Heart right ventricle (tissue), 16 donors: ENCODE results near the gene KLHDC8B. TPM values are rescaled to one million over a fixed set of nuclear protein-coding genes. Genes with fewer than 3 reads are reported as not detected.
A peak's percentile ranks its signal among the peaks of the same experiment; 100 is the strongest.

Experiments used
- ATAC-seq, 8 donors: fragments of 200-7000 bp; cut with Tn5 transposase; one replicate each; pipeline ENCODE4 v1.9.1; 2020; ENCODE audit warnings: mild to moderate bottlenecking in 8 of 8, moderate library complexity in 8 of 8, moderate number of reproducible peaks in 1 of 8
- DNase-seq, 2 donors: peaks; one replicate each; pipeline ENCODE4 v3.0.0-alpha.2; 2020
- H3K27ac ChIP-seq, 10 donors: fragments of 200-600 bp; sonication (generic) in 2 of 10; one replicate each; pipeline versions ENCODE4 v1.5.0 to v1.8.0; 2020 to 2022; ENCODE audit warnings: mild to moderate bottlenecking in 3 of 10
- H3K27me3 ChIP-seq, 7 donors: fragments of 200-600 bp; one replicate each; pipeline ENCODE4 v1.8.0; 2021 to 2022; ENCODE audit warnings: mild to moderate bottlenecking in 2 of 7
- H3K36me3 ChIP-seq, 9 donors: fragments of 200-600 bp; sonication (generic) in 1 of 9; one replicate each; pipeline versions ENCODE4 v1.5.0 to v1.8.0; 2020 to 2022; ENCODE audit warnings: mild to moderate bottlenecking in 2 of 9
- H3K4me1 ChIP-seq, 9 donors: fragments of 200-600 bp; sonication (generic) in 1 of 9; one replicate each; pipeline versions ENCODE4 v1.5.0 to v1.8.0; 2020 to 2022; ENCODE audit warnings: mild to moderate bottlenecking in 4 of 9
- H3K4me3 ChIP-seq, 10 donors: fragments of 200-600 bp; sonication (generic) in 2 of 10; one replicate each; pipeline versions ENCODE4 v1.5.0 to v1.8.0; 2020 to 2022; ENCODE audit warnings: mild to moderate bottlenecking in 7 of 10, moderate library complexity in 2 of 10
- H3K9me3 ChIP-seq, 11 donors: fragments of 200-600 bp in 10 of 11; sonication (generic) in 2 of 11; one replicate each; pipeline versions ENCODE4 v1.5.0 to v1.8.0; 2013 to 2022; ENCODE audit warnings: mild to moderate bottlenecking in 2 of 11, control low read depth in 1 of 11, moderate library complexity in 1 of 11
- WGBS, 2 donors: extraction: QIAGEN DNeasy Blood & Tissue Kit; methylation state at CpG; one replicate each; pipeline ENCODE4 v1.1.7; 2013; ENCODE audit warnings: inconsistent platforms in 1 of 2; 5-methylcytosine and 5-hydroxymethylcytosine counted together
- intact Hi-C, 10 donors: fragments of 100-400 bp; cut with DNase I; formaldehyde crosslinking; loops; one replicate each; pipeline versions ENCODE4 v1.11.1 to v1.14.2; 2022
- polyA plus RNA-seq, 2 donors: library from polyadenylated mRNA; stranded (reverse); fragments of 200-250 nt; gene quantifications; one replicate each; pipeline ENCODE4 v1.2.3, GENCODE V29; 2013
- total RNA-seq, 10 donors: library from RNA; stranded (reverse); fragmentation: NEBNext Ultra II Directional in 3 of 10; extraction: Animal tissue kit (Norgen Biotek cat#: 25700) in 3 of 10; gene quantifications; one replicate each; pipeline versions ENCODE4 v1.2.1 to v1.2.4, GENCODE V29; 2021 to 2023
- TF ChIP-seq, protein P1 (sequence below), 9 donors: fragments of 200-600 bp; sonication (generic) in 2 of 9; IDR thresholded peaks; one replicate each; pipeline versions ENCODE4 v1.5.0 to v1.8.0; 2021 to 2022; ENCODE audit warnings: antibody characterized with exemption in 9 of 9, mild to moderate bottlenecking in 5 of 9, moderate library complexity in 1 of 9
- donor health status: Arrhythmogenic right ventricular cardiomyopathy.
- donor health status: ischemic (EF 13 %, LVEDD 7.1; RV severe dilation, severe dysfunction).
- donor health status: healthy with polysubstance abuse.
- donor health status: DM: no; HTN: yes; CAD: no.
- donor health status: DM: no; HTN: no; CAD: no.
- donor health status: ischemic (EF 25% LVEDD 6.9; RV normal size, moderate dysfunction).
- donor health status: ischemic (EF 25% LVEDD 5.7; RV mildly dilated, moderate dysfunction).
- donor health status: healthy.
- donor health status: DM: yes; HTN: yes; CAD: no.
- donor health status: Ischemic cardiomyopathy.
- donor health status: ischemic (EF 35%, LVEDD 5.7; RV mildly dilated, moderate dysfunction).
- donor health status: nonischemic (EF 11% LVEDD 7.7; RV severe dilation, severe dysfunction).
- donor health status: DM: yes; HTN: yes; CAD: no.
- donor health status: PGD.
- donor health status: ischemic (EF 29% LVEDD 5.4; RV normal size, mild dysfunction).
- donor health status: nonischemic (EF 23%, LVEDD 6.1; RV moderate dilation, normal function).

Gene KLHDC8B
- total and polyA plus RNA-seq, 12 donors = 56.2 to 190 (median 117) TPM

GRCh38 chr3:49134471-49135265 lies 36.7 kb upstream of the KLHDC8B start:
- ATAC-seq = no peak
- Histone ChIP-seq H3K36me3 (peaks cover 0 to 22% (median 14%) of the 10 kb centered on the region in 9 donors), H3K27me3 (no peaks in the 10 kb centered on the region), H3K27ac (peak overlapping the region in 8 of 10 donors; percentile 85 to 99 (median 94)), H3K4me3 (peak overlapping the region in 6 of 10 donors; percentile 77 to 97 (median 79)), H3K4me1 (peaks cover 15 to 43% (median 34%) of the 10 kb centered on the region in 9 donors), H3K9me3 (no peaks in the 10 kb centered on the region)
- no peak for DNase-seq
- TF ChIP-seq, protein P1, sequence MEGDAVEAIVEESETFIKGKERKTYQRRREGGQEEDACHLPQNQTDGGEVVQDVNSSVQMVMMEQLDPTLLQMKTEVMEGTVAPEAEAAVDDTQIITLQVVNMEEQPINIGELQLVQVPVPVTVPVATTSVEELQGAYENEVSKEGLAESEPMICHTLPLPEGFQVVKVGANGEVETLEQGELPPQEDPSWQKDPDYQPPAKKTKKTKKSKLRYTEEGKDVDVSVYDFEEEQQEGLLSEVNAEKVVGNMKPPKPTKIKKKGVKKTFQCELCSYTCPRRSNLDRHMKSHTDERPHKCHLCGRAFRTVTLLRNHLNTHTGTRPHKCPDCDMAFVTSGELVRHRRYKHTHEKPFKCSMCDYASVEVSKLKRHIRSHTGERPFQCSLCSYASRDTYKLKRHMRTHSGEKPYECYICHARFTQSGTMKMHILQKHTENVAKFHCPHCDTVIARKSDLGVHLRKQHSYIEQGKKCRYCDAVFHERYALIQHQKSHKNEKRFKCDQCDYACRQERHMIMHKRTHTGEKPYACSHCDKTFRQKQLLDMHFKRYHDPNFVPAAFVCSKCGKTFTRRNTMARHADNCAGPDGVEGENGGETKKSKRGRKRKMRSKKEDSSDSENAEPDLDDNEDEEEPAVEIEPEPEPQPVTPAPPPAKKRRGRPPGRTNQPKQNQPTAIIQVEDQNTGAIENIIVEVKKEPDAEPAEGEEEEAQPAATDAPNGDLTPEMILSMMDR (IDR thresholded peaks at IDR 0.05) = peak in 2 of 9 donors; percentile 14 to 19
- intact Hi-C loops = loop anchor here in 4 of 10 donors (5.0 kb wide), 4 partner anchors 33 to 88 kb away; partner anchors contain the start of genes CCDC71 (in 2 of the 4), QRICH1 (in 2 of the 4) and KLHDC8B (in 1 of the 4)
- 56 to 59% methylated on average over 3 of the region's 3 CpGs for WGBS, 2 donors

GRCh38 chr3:49135499-49135898 lies 35.9 kb upstream of the KLHDC8B start:
- no peaks in the 10 kb centered on the region for H3K27me3 ChIP-seq
- H3K27ac ChIP-seq = no peak overlapping the region
- 92 to 95% methylated on average over 4 of the region's 4 CpGs for WGBS, 2 donors
- peaks cover 11 to 34% (median 25%) of the 10 kb centered on the region in 9 donors for H3K4me1 ChIP-seq
- TF ChIP-seq, protein P1 (IDR thresholded peaks at IDR 0.05) = no peak
- DNase-seq = no peak
- intact Hi-C loops = no loop called here
- ATAC-seq = no peak
- H3K9me3 ChIP-seq = no peaks in the 10 kb centered on the region
- no peak overlapping the region for H3K4me3 ChIP-seq
- H3K36me3 ChIP-seq = peaks cover 0 to 14% (median 7%) of the 10 kb centered on the region in 9 donors

DNA sequence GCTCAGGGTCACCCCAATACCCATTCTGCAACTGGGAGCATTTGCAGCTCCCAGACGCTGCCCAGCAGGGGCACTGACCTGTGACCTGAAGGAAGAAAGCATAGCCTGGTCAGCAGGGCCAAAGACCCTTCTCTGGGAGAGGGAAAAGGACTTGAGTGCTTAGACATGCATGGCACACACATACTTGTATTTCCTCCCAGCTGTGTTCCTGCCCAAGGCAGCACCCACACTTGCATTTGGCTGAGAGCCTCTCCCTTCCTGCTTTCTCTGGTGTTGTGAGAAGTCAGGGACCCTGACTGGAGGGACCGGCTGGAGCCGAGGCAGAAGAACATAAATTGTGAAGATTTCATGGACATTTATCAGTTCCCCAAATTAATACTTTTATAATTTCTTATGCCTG lies 31.3 kb upstream of the KLHDC8B start:
- WGBS, 2 donors = 60 to 72% methylated on average over 3 of the region's 3 CpGs
- no peak for DNase-seq
- no peaks in the 10 kb centered on the region for H3K9me3 ChIP-seq
- H3K4me1 ChIP-seq = no peaks in the 10 kb centered on the region
- H3K36me3 ChIP-seq = no peaks in the 10 kb centered on the region
- H3K27me3 ChIP-seq = no peaks in the 10 kb centered on the region
- no peak overlapping the region for H3K4me3 ChIP-seq
- no peak overlapping the region for H3K27ac ChIP-seq
- intact Hi-C loops = no loop called here
- TF ChIP-seq, protein P1 (IDR thresholded peaks at IDR 0.05) = no peak
- no peak for ATAC-seq

- no peaks in the 10 kb centered on the region for H3K36me3 ChIP-seq
- no peak for DNase-seq
These were observed 23.2 kb upstream of the KLHDC8B start for GRCh38 chr3:49148159-49148558.

More at GRCh38 chr3:49148159-49148558, 23.2 kb upstream of the KLHDC8B start:
- Histone ChIP-seq H3K4me3 (no peak overlapping the region), H3K27me3 (no peaks in the 10 kb centered on the region), H3K27ac (no peak overlapping the region), H3K4me1 (no peaks in the 10 kb centered on the region), H3K9me3 (no peaks in the 10 kb centered on the region)
- ATAC-seq = no peak
- 73% methylated on average over 5 of the region's 5 CpGs for WGBS, 2 donors
- intact Hi-C loops = no loop called here
- TF ChIP-seq, protein P1 (IDR thresholded peaks at IDR 0.05) = no peak
